HEK293 (cell line): ENCODE measurements around the gene RND1.

Experiments used
- PRDM1 ChIP-seq: fragments of 450-650 bp; formaldehyde crosslinking; IDR thresholded peaks from 2 replicates; pipeline ENCODE4; 2016; ENCODE audit warnings: missing biosample characterization, missing genetic modification characterization
- SCRT2 ChIP-seq: fragments of 450-650 bp; formaldehyde crosslinking; IDR thresholded peaks from 2 replicates; pipeline ENCODE4 v1.5.1; 2016; ENCODE audit warnings: missing biosample characterization, missing genetic modification characterization
- YY1 ChIP-seq: fragments of 450-650 bp; formaldehyde crosslinking; IDR thresholded peaks from 2 replicates; pipeline ENCODE4 v1.5.1; 2018; ENCODE audit warnings: missing biosample characterization, missing genetic modification characterization
- ZBTB17 ChIP-seq: fragments of 450-650 bp; formaldehyde crosslinking; IDR thresholded peaks from 2 replicates; pipeline ENCODE4 v1.5.1; 2016; ENCODE audit warnings: missing biosample characterization, missing genetic modification characterization
- ZNF138 ChIP-seq: fragments of 450-650 bp; formaldehyde crosslinking; IDR thresholded peaks from 2 replicates; pipeline ENCODE4 v1.5.1; 2016; ENCODE audit warnings: missing biosample characterization, missing genetic modification characterization, borderline replicate concordance
- ZNF175 ChIP-seq: fragments of 450-650 bp; formaldehyde crosslinking; IDR thresholded peaks from 2 replicates; pipeline ENCODE4 v1.5.1; 2016; ENCODE audit warnings: missing biosample characterization, missing genetic modification characterization
- ZNF274 ChIP-seq, 2 experiments: fragments of 200-500 bp in 1 of 2; fragments of 450-650 bp in 1 of 2; sonication (Bioruptor generic) in 1 of 2; formaldehyde crosslinking in 1 of 2; IDR thresholded peaks; 2 replicates each; pipeline versions ENCODE4 v1.5.1 to v1.6.1; 2014 to 2016; ENCODE audit warnings: borderline replicate concordance in 1 of 2, inconsistent platforms in 1 of 2, low read length in 1 of 2, missing biosample characterization in 1 of 2, missing genetic modification characterization in 1 of 2
- ZNF302 ChIP-seq: fragments of 450-650 bp; formaldehyde crosslinking; IDR thresholded peaks from 2 replicates; pipeline ENCODE4 v1.5.1; 2016; ENCODE audit warnings: missing biosample characterization, missing genetic modification characterization, low read depth
- ZNF510 ChIP-seq: fragments of 450-650 bp; formaldehyde crosslinking; IDR thresholded peaks from 2 replicates; pipeline ENCODE4 v1.5.1; 2018; ENCODE audit warnings: mild to moderate bottlenecking, missing genetic modification characterization, missing biosample characterization; ENCODE audit not compliant: insufficient replicate concordance
- ZNF629 ChIP-seq: fragments of 450-650 bp; formaldehyde crosslinking; IDR thresholded peaks from 2 replicates; pipeline ENCODE4 v1.5.1; 2017; ENCODE audit warnings: missing biosample characterization, missing genetic modification characterization
- ZNF830 ChIP-seq: fragments of 450-650 bp; IDR thresholded peaks from 2 replicates; pipeline ENCODE4 v1.5.0; 2018; ENCODE audit warnings: missing biosample characterization, missing genetic modification characterization, low read depth, mild to moderate bottlenecking, moderate library complexity
- TF ChIP-seq, protein P1 (sequence below): fragments of 450-650 bp; formaldehyde crosslinking; IDR thresholded peaks from 2 replicates; pipeline ENCODE4 v1.5.1; 2016; ENCODE audit warnings: missing biosample characterization, missing genetic modification characterization
- TF ChIP-seq, protein P2 (sequence below): fragments of 450-650 bp; formaldehyde crosslinking; IDR thresholded peaks from 2 replicates; pipeline ENCODE4 v1.5.1; 2016; ENCODE audit warnings: missing biosample characterization, missing genetic modification characterization

DNA sequence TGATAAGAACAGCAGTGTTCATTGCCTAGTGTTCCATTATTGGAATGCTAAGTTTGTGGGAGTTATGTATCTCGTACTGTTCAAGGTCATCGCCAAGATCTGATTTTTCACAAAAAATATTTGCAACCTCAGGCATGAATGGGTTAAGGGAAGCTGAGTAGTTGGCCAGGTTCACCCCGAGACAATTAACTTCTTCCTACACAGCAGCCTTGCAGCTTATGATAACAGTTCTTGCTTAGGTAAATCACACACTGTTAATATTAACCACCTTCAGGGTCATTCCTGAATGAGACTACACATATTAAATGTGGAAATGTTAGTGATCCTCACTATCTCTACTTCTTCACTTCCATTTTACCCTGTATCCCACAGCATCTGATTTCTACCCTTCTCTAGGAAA is 41.6 kb upstream of the RND1 start:
- TF ChIP-seq ZNF274 (IDR thresholded peaks at IDR 0.05; ENCODE audit: low read length) (no peak), ZNF274 (tag by site-specific recombination; IDR thresholded peaks at IDR 0.05; ENCODE audit: borderline replicate concordance) (no peak), PRDM1 (tag by site-specific recombination) (no peak), YY1 (tag by site-specific recombination) (no peak), ZNF138 (tag by site-specific recombination) (no peak), ZNF175 (no peak), SCRT2 (tag by site-specific recombination) (no peak), ZNF302 (tag by site-specific recombination) (no peak), ZNF510 (tag by site-specific recombination) (no peak), ZNF830 (no peak), ZBTB17 (no peak), ZNF629 (tag by site-specific recombination) (no peak)
- TF ChIP-seq, protein P1, sequence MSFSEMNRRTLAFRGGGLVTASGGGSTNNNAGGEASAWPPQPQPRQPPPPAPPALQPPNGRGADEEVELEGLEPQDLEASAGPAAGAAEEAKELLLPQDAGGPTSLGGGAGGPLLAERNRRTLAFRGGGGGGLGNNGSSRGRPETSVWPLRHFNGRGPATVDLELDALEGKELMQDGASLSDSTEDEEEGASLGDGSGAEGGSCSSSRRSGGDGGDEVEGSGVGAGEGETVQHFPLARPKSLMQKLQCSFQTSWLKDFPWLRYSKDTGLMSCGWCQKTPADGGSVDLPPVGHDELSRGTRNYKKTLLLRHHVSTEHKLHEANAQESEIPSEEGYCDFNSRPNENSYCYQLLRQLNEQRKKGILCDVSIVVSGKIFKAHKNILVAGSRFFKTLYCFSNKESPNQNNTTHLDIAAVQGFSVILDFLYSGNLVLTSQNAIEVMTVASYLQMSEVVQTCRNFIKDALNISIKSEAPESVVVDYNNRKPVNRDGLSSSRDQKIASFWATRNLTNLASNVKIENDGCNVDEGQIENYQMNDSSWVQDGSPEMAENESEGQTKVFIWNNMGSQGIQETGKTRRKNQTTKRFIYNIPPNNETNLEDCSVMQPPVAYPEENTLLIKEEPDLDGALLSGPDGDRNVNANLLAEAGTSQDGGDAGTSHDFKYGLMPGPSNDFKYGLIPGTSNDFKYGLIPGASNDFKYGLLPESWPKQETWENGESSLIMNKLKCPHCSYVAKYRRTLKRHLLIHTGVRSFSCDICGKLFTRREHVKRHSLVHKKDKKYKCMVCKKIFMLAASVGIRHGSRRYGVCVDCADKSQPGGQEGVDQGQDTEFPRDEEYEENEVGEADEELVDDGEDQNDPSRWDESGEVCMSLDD (tag by site-specific recombination) = no peak
- TF ChIP-seq, protein P2, sequence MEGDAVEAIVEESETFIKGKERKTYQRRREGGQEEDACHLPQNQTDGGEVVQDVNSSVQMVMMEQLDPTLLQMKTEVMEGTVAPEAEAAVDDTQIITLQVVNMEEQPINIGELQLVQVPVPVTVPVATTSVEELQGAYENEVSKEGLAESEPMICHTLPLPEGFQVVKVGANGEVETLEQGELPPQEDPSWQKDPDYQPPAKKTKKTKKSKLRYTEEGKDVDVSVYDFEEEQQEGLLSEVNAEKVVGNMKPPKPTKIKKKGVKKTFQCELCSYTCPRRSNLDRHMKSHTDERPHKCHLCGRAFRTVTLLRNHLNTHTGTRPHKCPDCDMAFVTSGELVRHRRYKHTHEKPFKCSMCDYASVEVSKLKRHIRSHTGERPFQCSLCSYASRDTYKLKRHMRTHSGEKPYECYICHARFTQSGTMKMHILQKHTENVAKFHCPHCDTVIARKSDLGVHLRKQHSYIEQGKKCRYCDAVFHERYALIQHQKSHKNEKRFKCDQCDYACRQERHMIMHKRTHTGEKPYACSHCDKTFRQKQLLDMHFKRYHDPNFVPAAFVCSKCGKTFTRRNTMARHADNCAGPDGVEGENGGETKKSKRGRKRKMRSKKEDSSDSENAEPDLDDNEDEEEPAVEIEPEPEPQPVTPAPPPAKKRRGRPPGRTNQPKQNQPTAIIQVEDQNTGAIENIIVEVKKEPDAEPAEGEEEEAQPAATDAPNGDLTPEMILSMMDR (tag by site-specific recombination) = no peak
